Cardiac fibroblast (primary cell): ENCODE measurements around the gene SLC29A3.
"Not testable (repeated sequence)": the region's sequence is repeated elsewhere in the genome, so short reads cannot be mapped to it uniquely, and the experiment has no call there.

ENCODE experiments used
- DNase-seq, 2 donors: peaks; one replicate each; pipeline versions ENCODE4 v3.0.0 to v3.0.0-alpha.2; 2010; ENCODE audit warnings: low read depth in 2 of 2
- H3K4me3 ChIP-seq, 2 donors: replicated peaks in 1 of 2; 1 replicate in 1 of 2; 2 replicates in 1 of 2; pipeline ENCODE4 v1.5.1; 2011; ENCODE audit warnings: low read depth in 2 of 2, low read length in 2 of 2, mild to moderate bottlenecking in 2 of 2, moderate library complexity in 1 of 2
- TF ChIP-seq, protein P1 (sequence below): IDR thresholded peaks from one replicate; pipeline ENCODE4 v1.5.1; 2011; ENCODE audit warnings: low read depth, mild to moderate bottlenecking, low read length, inconsistent platforms

The SLC29A3 gene

GRCh38 chr10:71358277-71358676 lies 39.2 kb downstream of the SLC29A3 start:
- TF ChIP-seq, protein P1, sequence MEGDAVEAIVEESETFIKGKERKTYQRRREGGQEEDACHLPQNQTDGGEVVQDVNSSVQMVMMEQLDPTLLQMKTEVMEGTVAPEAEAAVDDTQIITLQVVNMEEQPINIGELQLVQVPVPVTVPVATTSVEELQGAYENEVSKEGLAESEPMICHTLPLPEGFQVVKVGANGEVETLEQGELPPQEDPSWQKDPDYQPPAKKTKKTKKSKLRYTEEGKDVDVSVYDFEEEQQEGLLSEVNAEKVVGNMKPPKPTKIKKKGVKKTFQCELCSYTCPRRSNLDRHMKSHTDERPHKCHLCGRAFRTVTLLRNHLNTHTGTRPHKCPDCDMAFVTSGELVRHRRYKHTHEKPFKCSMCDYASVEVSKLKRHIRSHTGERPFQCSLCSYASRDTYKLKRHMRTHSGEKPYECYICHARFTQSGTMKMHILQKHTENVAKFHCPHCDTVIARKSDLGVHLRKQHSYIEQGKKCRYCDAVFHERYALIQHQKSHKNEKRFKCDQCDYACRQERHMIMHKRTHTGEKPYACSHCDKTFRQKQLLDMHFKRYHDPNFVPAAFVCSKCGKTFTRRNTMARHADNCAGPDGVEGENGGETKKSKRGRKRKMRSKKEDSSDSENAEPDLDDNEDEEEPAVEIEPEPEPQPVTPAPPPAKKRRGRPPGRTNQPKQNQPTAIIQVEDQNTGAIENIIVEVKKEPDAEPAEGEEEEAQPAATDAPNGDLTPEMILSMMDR = no peak
- no peak for DNase-seq
- no peak overlapping the region for H3K4me3 ChIP-seq

GRCh38 chr10:71358906-71359305 lies 39.8 kb downstream of the SLC29A3 start:
- not testable (repeated sequence) for H3K4me3 ChIP-seq, DNase-seq

GRCh38 chr10:71359364-71360046 lies 40.4 kb downstream of the SLC29A3 start:
- no peak overlapping the region for H3K4me3 ChIP-seq
- TF ChIP-seq, protein P1 = no peak
- peak in 1 of 2 donors; percentile 63 for DNase-seq

- no peak for DNase-seq
- TF ChIP-seq, protein P1 = no peak
- no peak overlapping the region for H3K4me3 ChIP-seq
Measured at GRCh38 chr10:71360735-71361134, 41.7 kb downstream of the SLC29A3 start.

GRCh38 chr10:71361581-71361980 lies 42.5 kb downstream of the SLC29A3 start:
- no peak overlapping the region for H3K4me3 ChIP-seq
- TF ChIP-seq, protein P1 = no peak
- DNase-seq = no peak

- TF ChIP-seq, protein P1 = no peak
- no peak for DNase-seq
- H3K4me3 ChIP-seq = no peak overlapping the region
Measured at GRCh38 chr10:71362141-71362540, 43.1 kb downstream of the SLC29A3 start.

DNA sequence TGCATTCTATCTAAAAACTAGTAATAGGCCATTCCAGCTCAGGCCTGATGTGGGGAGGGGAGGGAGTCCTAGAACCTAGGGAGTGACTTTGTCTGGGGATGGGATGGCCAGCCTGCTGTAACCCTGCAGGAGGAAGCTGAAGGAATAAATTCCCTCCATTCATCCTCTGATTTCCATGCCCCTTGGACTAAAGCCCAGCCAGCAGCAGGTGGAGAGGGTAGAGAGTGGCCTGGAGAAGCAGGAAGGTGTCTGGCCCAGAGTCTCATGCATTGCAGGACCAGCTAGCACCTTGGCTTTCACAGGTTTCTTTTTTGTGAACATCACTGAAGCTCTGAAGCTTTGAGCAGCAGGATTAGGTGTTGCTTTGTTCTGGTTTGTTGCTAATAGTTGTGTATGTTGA lies 44.9 kb downstream of the SLC29A3 start:
- no peak overlapping the region for H3K4me3 ChIP-seq
- TF ChIP-seq, protein P1 = no peak
- no peak for DNase-seq
